ENCODE measurements around the gene PWWP2B.

DNA sequence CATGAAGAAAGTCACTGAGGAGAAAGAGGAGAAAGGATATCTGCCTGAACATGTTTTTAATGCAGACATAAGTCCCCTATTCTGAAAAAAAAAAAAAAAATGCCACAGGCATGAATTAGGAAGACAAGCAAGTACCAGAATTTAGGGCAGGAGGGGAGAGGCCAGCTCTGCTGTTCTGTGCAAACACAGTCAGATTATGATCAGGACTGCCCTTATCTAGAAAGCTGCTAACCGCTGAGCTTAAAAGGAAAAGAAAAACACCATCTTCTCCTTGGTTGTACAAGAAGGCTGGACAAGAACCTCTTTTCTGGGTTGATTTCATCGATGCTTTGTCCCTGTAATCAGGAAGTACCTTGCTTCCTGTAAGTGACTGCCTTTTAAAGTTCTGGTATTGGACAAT is 15.3 kb upstream of the PWWP2B start:
- TF ChIP-seq POLR2A (IDR thresholded peaks at IDR 0.05; ENCODE audit: low read depth) (no peak), CTCF (IDR thresholded peaks at IDR 0.05) (no peak)

All from esophagus muscularis mucosa (tissue), 3 donors.